ENCODE data around the gene IGSF21. TPM values are rescaled to one million over a fixed set of nuclear protein-coding genes. Genes with fewer than 3 reads are reported as not detected.

IGSF21 gene
- total RNA-seq, 1 donor from 2014 or later = not detected

DNA sequence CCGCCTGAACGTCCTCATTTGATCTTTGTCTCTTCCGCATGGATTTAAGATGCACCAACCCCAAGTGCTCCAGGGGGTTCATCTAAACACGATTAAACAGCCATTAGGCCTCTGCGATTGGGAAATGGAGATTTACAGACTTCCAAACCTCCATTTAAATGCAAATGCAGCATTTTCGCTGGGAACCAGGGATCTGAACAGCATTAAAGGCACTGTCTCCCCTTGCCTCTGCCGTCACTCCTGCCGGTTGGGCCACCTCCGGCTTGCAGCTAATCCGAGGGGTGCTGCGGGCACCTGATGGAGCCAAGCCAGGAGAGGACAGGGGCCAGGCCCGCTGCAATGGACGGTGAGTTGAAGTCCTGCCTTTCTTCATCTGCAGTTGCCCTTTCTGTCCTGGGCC, 302.8 kb downstream of the IGSF21 start:
- no peak for DNase-seq (ENCODE audit: low spot score, unreplicated experiment)
- H3K27me3 Mint-ChIP-seq = peaks cover 14% of the 10 kb centered on the region
- peaks cover 2% of the 10 kb centered on the region for H3K4me1 Mint-ChIP-seq (ENCODE audit: low read depth)
- peaks cover 8% of the 10 kb centered on the region for H3K9me3 Mint-ChIP-seq (ENCODE audit: low read depth)
- no peaks in the 10 kb centered on the region for H3K36me3 Mint-ChIP-seq (ENCODE audit: insufficient read depth)
- H3K4me3 Mint-ChIP-seq (ENCODE audit: low read depth) = no peak overlapping the region
- TF ChIP-seq CTCF (IDR thresholded peaks at IDR 0.05; ENCODE audit: unreplicated experiment) = no peak
- H3K27ac Mint-ChIP-seq = no peak overlapping the region

DNA sequence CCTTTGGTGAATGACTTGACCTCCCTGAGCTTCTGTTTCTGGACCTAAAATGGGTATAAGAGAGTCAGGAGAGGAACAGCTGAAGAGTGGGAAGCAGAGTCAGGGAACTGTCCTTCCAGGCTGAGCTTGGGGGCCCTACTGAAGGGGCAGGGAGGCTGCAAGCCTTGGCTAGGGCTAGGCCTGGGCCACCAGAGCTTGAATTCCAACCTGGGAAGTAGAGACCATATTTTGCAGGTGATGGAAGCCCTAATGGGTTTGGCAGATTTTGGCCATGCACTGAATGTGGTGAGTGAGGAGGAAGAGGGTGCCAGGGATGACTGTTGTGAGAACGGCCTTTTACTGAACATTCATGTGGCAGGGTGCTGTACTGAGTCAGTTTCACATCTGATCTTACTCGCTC, 303.7 kb downstream of the IGSF21 start:
- Mint-ChIP-seq H3K27me3 (peaks cover 14% of the 10 kb centered on the region), H3K4me3 (ENCODE audit: low read depth) (no peak overlapping the region), H3K4me1 (ENCODE audit: low read depth) (peaks cover 2% of the 10 kb centered on the region), H3K9me3 (ENCODE audit: low read depth) (peaks cover 8% of the 10 kb centered on the region), H3K36me3 (ENCODE audit: insufficient read depth) (no peaks in the 10 kb centered on the region), H3K27ac (no peak overlapping the region)
- TF ChIP-seq CTCF (IDR thresholded peaks at IDR 0.05; ENCODE audit: unreplicated experiment) = no peak
- no peak for DNase-seq (ENCODE audit: low spot score, unreplicated experiment)

- Mint-ChIP-seq H3K36me3 (ENCODE audit: insufficient read depth) (no peaks in the 10 kb centered on the region), H3K27me3 (peaks cover 9% of the 10 kb centered on the region), H3K9me3 (ENCODE audit: low read depth) (peaks cover 8% of the 10 kb centered on the region), H3K4me3 (ENCODE audit: low read depth) (no peak overlapping the region), H3K4me1 (ENCODE audit: low read depth) (peaks cover 2% of the 10 kb centered on the region), H3K27ac (no peak overlapping the region)
- no peak for TF ChIP-seq CTCF (IDR thresholded peaks at IDR 0.05; ENCODE audit: unreplicated experiment)
- no peak for DNase-seq (ENCODE audit: low spot score, unreplicated experiment)
Measured at GRCh38 chr1:18411820-18412641, 304.4 kb downstream of the IGSF21 start.

- Mint-ChIP-seq H3K4me3 (ENCODE audit: low read depth) (no peak overlapping the region), H3K27ac (no peak overlapping the region), H3K4me1 (ENCODE audit: low read depth) (peaks cover 2% of the 10 kb centered on the region), H3K36me3 (ENCODE audit: insufficient read depth) (no peaks in the 10 kb centered on the region), H3K27me3 (peaks cover 9% of the 10 kb centered on the region), H3K9me3 (ENCODE audit: low read depth) (peaks cover 8% of the 10 kb centered on the region)
- no peak for DNase-seq (ENCODE audit: low spot score, unreplicated experiment)
- no peak for TF ChIP-seq CTCF (IDR thresholded peaks at IDR 0.05; ENCODE audit: unreplicated experiment)
Measured at GRCh38 chr1:18412882-18413353, 305.3 kb downstream of the IGSF21 start.

DNA sequence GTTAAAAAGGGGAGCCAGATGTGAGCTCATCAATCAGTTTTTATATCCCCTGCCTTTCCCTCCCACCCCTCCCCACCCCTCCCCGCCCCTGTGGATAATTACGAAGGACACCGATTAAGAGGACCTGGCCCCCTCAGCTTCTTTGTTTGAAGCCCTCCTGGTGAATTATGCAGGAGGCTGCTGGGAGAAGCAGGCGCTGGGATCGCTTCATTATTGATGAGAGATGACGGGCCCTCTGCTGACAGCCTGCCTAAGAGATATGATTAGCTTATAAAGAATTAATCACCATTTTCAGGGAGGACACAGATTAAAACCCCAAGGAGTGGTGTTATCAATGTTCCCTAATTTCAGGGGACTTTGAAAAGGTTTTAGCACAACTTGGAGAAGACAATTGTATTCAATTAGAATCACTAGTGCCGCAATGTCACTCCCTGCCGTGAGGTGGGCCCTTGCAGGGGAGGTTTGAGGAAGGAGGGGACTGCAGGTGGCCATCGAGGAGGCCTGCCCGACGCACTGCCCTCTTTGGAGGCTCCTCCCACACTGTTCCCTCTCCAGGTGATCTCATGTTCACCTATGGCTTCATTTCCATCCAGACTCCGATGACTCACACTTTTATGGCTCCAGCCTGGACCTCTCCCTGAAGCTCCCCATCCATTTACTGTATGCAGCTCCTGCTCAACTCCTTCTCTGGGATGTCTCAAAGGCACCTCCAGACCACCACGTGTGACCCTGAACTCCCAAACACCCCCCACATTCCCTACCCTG, 306.1 kb downstream of the IGSF21 start:
- Mint-ChIP-seq H3K27me3 (peaks cover 9% of the 10 kb centered on the region), H3K9me3 (ENCODE audit: low read depth) (peaks cover 8% of the 10 kb centered on the region), H3K4me3 (ENCODE audit: low read depth) (no peak overlapping the region), H3K4me1 (ENCODE audit: low read depth) (peaks cover 2% of the 10 kb centered on the region), H3K27ac (no peak overlapping the region), H3K36me3 (ENCODE audit: insufficient read depth) (no peaks in the 10 kb centered on the region)
- TF ChIP-seq CTCF (IDR thresholded peaks at IDR 0.05; ENCODE audit: unreplicated experiment) = no peak
- DNase-seq (ENCODE audit: low spot score, unreplicated experiment) = no peak
